K562 (cell line): ENCODE measurements around the gene ELL3. TPM values are rescaled to one million over a fixed set of nuclear protein-coding genes. Genes with fewer than 3 reads are reported as not detected.

Experiments
- ARID4B ChIP-seq: sonication (generic); formaldehyde crosslinking; IDR thresholded peaks from 2 replicates; pipeline ENCODE4 v1.8.0; 2022; ENCODE audit warnings: mild to moderate bottlenecking, missing genetic modification reagents
- ATF7 ChIP-seq: fragments of 450-650 bp; IDR thresholded peaks from 2 replicates; pipeline ENCODE4 v1.7.1; 2014; ENCODE audit warnings: mild to moderate bottlenecking, moderate library complexity
- CREB3L1 ChIP-seq: fragments of 450-650 bp; IDR thresholded peaks from 2 replicates; pipeline ENCODE4 v1.6.1; 2014; ENCODE audit warnings: low read depth, mild to moderate bottlenecking, moderate library complexity, borderline replicate concordance
- LCOR ChIP-seq: sonication (generic); formaldehyde crosslinking; IDR thresholded peaks from 2 replicates; pipeline ENCODE4 v1.8.0; 2022; ENCODE audit warnings: mild to moderate bottlenecking, missing genetic modification reagents
- MTA3 ChIP-seq: fragments of 450-650 bp; formaldehyde crosslinking; IDR thresholded peaks from 2 replicates; pipeline ENCODE4 v1.6.1; 2017; ENCODE audit warnings: mild to moderate bottlenecking, borderline replicate concordance
- MYBL2 ChIP-seq, 2 experiments: fragments of 450-650 bp in 1 of 2; sonication (generic) in 1 of 2; formaldehyde crosslinking in 1 of 2; IDR thresholded peaks; 2 replicates each; pipeline versions ENCODE4 v1.6.1 to v1.8.1; 2017 to 2022; ENCODE audit warnings: borderline replicate concordance in 1 of 2, inconsistent platforms in 1 of 2, low read depth in 1 of 2, mild to moderate bottlenecking in 1 of 2, missing genetic modification reagents in 1 of 2, moderate library complexity in 1 of 2
- SOX6 ChIP-seq: fragments of 450-650 bp; IDR thresholded peaks from 2 replicates; pipeline ENCODE4 v1.6.1; 2014; ENCODE audit warnings: mild to moderate bottlenecking
- USF2 ChIP-seq: sonication (generic); formaldehyde crosslinking; IDR thresholded peaks from 2 replicates; pipeline ENCODE4 v1.5.0; 2020; ENCODE audit warnings: missing genetic modification reagents
- ZBTB11 ChIP-seq, 3 experiments: fragments of 200-800 bp in 1 of 3; fragments of 250-450 bp in 1 of 3; fragments of 450-650 bp in 1 of 3; sonication (Bioruptor Pico) in 1 of 3; sonication (Bioruptor generic) in 1 of 3; formaldehyde crosslinking in 1 of 3; IDR thresholded peaks; 2 replicates each; pipeline versions ENCODE4 v1.6.1 to v1.8.0; 2016 to 2022; ENCODE audit warnings: mild to moderate bottlenecking in 2 of 3, missing genetic modification characterization in 2 of 3, missing compliant biosample characterization in 1 of 3, moderate library complexity in 1 of 3
- ZFX ChIP-seq: sonication (generic); formaldehyde crosslinking; IDR thresholded peaks from 2 replicates; pipeline ENCODE4 v1.8.0; 2022; ENCODE audit warnings: mild to moderate bottlenecking, missing genetic modification reagents, moderate library complexity
- ZNF23 ChIP-seq: fragments of 250-450 bp; sonication (Bioruptor Pico); IDR thresholded peaks from 2 replicates; pipeline ENCODE4 v1.4.0; 2020; ENCODE audit warnings: mild to moderate bottlenecking
- ZNF785 ChIP-seq: fragments of 250-450 bp; sonication (Bioruptor Pico); IDR thresholded peaks from 2 replicates; pipeline ENCODE4 v1.4.0; 2020; ENCODE audit warnings: mild to moderate bottlenecking
- polyA plus RNA-seq, 8 experiments: library from polyadenylated mRNA; depleted of rRNA in 4 of 8; stranded (reverse) in 5 of 8; unstranded in 3 of 8; fragments of >200 nt; fragmentation: Nextera tagmentation in 2 of 8; fragmentation: Illumina TruSeq in 1 of 8; extraction: Ambion mirVana in 2 of 8; extraction: Trizol in 1 of 8; gene quantifications; 2 replicates each; pipeline versions ENCODE4 v1.2.1 to v1.2.3, GENCODE V29; 2011 to 2014; ENCODE audit warnings: inconsistent platforms in 1 of 8, missing spikeins in 1 of 8
- total RNA-seq, 7 experiments: library from RNA; depleted of rRNA in 6 of 7; stranded (reverse); fragments of >200 nt in 6 of 7; fragmentation: Illumina TruSeq in 2 of 7; extraction: Trizol in 2 of 7; gene quantifications; 2 replicates each; pipeline versions ENCODE4 v1.2.1 to v1.2.3, GENCODE V29; 2011 to 2021; ENCODE audit warnings: low replicate concordance in 1 of 7

ELL3 gene
- total and polyA plus RNA-seq, 9 of the 15 experiments (the other 6 are each of a cell fraction or from before 2014, with no cell fraction given), result 0.80 to 5.2 (median 2.6) TPM

GRCh38 chr15:43791993-43792760 lies 15.4 kb upstream of the ELL3 start, which contains the start of gene SERF2 (continued):
- TF ChIP-seq ZBTB11 (CRISPR knock-in tag; IDR thresholded peaks at IDR 0.05) (peak in 1 of 3 experiments; percentile 40; a peak in 1 of 6 replicates), ZNF23 (CRISPR knock-in tag) (no peak), MTA3 (peak; percentile 59; the same call in 1 of the 2 replicates), MYBL2 (IDR thresholded peaks at IDR 0.05; ENCODE audit: low read depth) (no peak), MYBL2 (CRISPR knock-in tag; IDR thresholded peaks at IDR 0.05; ENCODE audit: borderline replicate concordance) (no peak), USF2 (peak; percentile 97), ARID4B (peak; percentile 81; the same call in 1 of the 2 replicates), ZFX (CRISPR knock-in tag) (peak; percentile 75; the same call in 1 of the 2 replicates), ATF7 (peak; percentile 98), CREB3L1 (peak; percentile 96), LCOR (CRISPR knock-in tag) (peak; percentile 35; the same call in 1 of the 2 replicates), ZNF785 (CRISPR knock-in tag) (no peak), SOX6 (0 out of 2 replicates have a peak, but pooled peaks have one; percentile 38)
